HepG2 (cell line): ENCODE data around the gene BIRC5. TPM values are rescaled to one million over a fixed set of nuclear protein-coding genes. Genes with fewer than 3 reads are reported as not detected.

Experiments used
- ARID4A ChIP-seq: sonication (generic); formaldehyde crosslinking; IDR thresholded peaks from 2 replicates; pipeline ENCODE4 v1.5.0; 2020; ENCODE audit warnings: mild to moderate bottlenecking, missing genetic modification reagents, borderline replicate concordance
- BCL3 ChIP-seq: sonication (generic); formaldehyde crosslinking; IDR thresholded peaks from 2 replicates; pipeline ENCODE4 v1.5.1; 2020; ENCODE audit warnings: mild to moderate bottlenecking, missing genetic modification reagents, moderate library complexity
- CENPX ChIP-seq: sonication (generic); formaldehyde crosslinking; IDR thresholded peaks from 2 replicates; pipeline ENCODE4 v1.9.0; 2021; ENCODE audit warnings: mild to moderate bottlenecking, missing genetic modification reagents, moderate library complexity
- GPBP1L1 ChIP-seq: sonication (generic); formaldehyde crosslinking; IDR thresholded peaks from 2 replicates; pipeline ENCODE4 v1.5.0; 2020; ENCODE audit warnings: mild to moderate bottlenecking, missing genetic modification reagents
- NBN ChIP-seq: fragments of 450-650 bp; conservative IDR thresholded peaks from 2 replicates; pipeline ENCODE4 v1.6.1; 2017
- NR3C1 ChIP-seq: sonication (generic); formaldehyde crosslinking; IDR thresholded peaks from 2 replicates; pipeline ENCODE4 v1.4.0; 2020; ENCODE audit warnings: missing genetic modification reagents
- RELA ChIP-seq: sonication (generic); formaldehyde crosslinking; IDR thresholded peaks from 2 replicates; pipeline ENCODE4 v1.4.0; 2020; ENCODE audit warnings: missing genetic modification reagents
- ZBTB42 ChIP-seq: sonication (generic); formaldehyde crosslinking; IDR thresholded peaks from 2 replicates; pipeline ENCODE4 v1.5.0; 2020; ENCODE audit warnings: mild to moderate bottlenecking, missing genetic modification reagents
- ZNF546 ChIP-seq: sonication (generic); formaldehyde crosslinking; conservative IDR thresholded peaks from 2 replicates; pipeline ENCODE4 v1.8.1; 2023; ENCODE audit warnings: mild to moderate bottlenecking, missing genetic modification reagents
- ZNF678 ChIP-seq: sonication (generic); formaldehyde crosslinking; IDR thresholded peaks from 2 replicates; pipeline ENCODE4 v1.4.0; 2020; ENCODE audit warnings: mild to moderate bottlenecking, missing genetic modification reagents
- polyA plus RNA-seq, 8 experiments: library from polyadenylated mRNA; depleted of rRNA in 3 of 8; stranded (reverse) in 7 of 8; unstranded in 1 of 8; fragments of >200 nt; fragmentation: Illumina TruSeq in 4 of 8; extraction: Trizol in 4 of 8; gene quantifications; 2 replicates each; pipeline versions ENCODE4 v1.2.1 to v1.2.3, GENCODE V29; 2011 to 2016; ENCODE audit warnings: low read depth in 4 of 8, missing spikeins in 1 of 8, mixed read lengths in 1 of 8; ENCODE audit not compliant: insufficient read depth in 1 of 8
- total RNA-seq, 5 experiments: library from RNA; depleted of rRNA; stranded (reverse); fragments of >200 nt; fragmentation: Illumina TruSeq; extraction: Trizol; gene quantifications; 2 replicates each; pipeline ENCODE4 v1.2.3, GENCODE V29; 2016; ENCODE audit warnings: low read depth in 1 of 5
- TF ChIP-seq, protein P1 (sequence below): sonication (generic); formaldehyde crosslinking; IDR thresholded peaks from 2 replicates; pipeline ENCODE4 v1.4.0; 2020; ENCODE audit warnings: mild to moderate bottlenecking, missing genetic modification reagents
- TF ChIP-seq, protein P2 (sequence below), 2 experiments: fragments of 450-650 bp in 1 of 2; sonication (generic) in 1 of 2; formaldehyde crosslinking in 1 of 2; IDR thresholded peaks; 2 replicates each; pipeline versions ENCODE4 v1.6.1 to v1.8.0; 2016 to 2022; ENCODE audit warnings: antibody characterized with exemption in 1 of 2, mild to moderate bottlenecking in 1 of 2, missing genetic modification reagents in 1 of 2

The BIRC5 gene
- total and polyA plus RNA-seq, 2 of the 13 experiments (the other 11 are each of a cell fraction or from before 2014, with no cell fraction given), result 30.3 to 135 TPM

- peak; percentile 88; the same call in 1 of the 2 replicates for TF ChIP-seq BCL3 (CRISPR knock-in tag)
- TF ChIP-seq ARID4A (CRISPR knock-in tag), result peak; percentile 75; the same call in 1 of the 2 replicates
- TF ChIP-seq ZNF678 (CRISPR knock-in tag), result no peak; the same call in 1 of the 2 replicates
- no peak for TF ChIP-seq CENPX (CRISPR knock-in tag)
- no peak for TF ChIP-seq GPBP1L1 (CRISPR knock-in tag)
- TF ChIP-seq, protein P1, sequence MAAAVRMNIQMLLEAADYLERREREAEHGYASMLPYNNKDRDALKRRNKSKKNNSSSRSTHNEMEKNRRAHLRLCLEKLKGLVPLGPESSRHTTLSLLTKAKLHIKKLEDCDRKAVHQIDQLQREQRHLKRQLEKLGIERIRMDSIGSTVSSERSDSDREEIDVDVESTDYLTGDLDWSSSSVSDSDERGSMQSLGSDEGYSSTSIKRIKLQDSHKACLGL, result peak; percentile 24
- 0 out of 2 replicates have a peak, but pooled peaks have one; percentile 47 for TF ChIP-seq ZBTB42 (CRISPR knock-in tag)
- TF ChIP-seq NR3C1 (CRISPR knock-in tag), result no peak
- peak; percentile 47; the same call in 1 of the 2 replicates for TF ChIP-seq ZNF546 (CRISPR knock-in tag)
- TF ChIP-seq, protein P2, sequence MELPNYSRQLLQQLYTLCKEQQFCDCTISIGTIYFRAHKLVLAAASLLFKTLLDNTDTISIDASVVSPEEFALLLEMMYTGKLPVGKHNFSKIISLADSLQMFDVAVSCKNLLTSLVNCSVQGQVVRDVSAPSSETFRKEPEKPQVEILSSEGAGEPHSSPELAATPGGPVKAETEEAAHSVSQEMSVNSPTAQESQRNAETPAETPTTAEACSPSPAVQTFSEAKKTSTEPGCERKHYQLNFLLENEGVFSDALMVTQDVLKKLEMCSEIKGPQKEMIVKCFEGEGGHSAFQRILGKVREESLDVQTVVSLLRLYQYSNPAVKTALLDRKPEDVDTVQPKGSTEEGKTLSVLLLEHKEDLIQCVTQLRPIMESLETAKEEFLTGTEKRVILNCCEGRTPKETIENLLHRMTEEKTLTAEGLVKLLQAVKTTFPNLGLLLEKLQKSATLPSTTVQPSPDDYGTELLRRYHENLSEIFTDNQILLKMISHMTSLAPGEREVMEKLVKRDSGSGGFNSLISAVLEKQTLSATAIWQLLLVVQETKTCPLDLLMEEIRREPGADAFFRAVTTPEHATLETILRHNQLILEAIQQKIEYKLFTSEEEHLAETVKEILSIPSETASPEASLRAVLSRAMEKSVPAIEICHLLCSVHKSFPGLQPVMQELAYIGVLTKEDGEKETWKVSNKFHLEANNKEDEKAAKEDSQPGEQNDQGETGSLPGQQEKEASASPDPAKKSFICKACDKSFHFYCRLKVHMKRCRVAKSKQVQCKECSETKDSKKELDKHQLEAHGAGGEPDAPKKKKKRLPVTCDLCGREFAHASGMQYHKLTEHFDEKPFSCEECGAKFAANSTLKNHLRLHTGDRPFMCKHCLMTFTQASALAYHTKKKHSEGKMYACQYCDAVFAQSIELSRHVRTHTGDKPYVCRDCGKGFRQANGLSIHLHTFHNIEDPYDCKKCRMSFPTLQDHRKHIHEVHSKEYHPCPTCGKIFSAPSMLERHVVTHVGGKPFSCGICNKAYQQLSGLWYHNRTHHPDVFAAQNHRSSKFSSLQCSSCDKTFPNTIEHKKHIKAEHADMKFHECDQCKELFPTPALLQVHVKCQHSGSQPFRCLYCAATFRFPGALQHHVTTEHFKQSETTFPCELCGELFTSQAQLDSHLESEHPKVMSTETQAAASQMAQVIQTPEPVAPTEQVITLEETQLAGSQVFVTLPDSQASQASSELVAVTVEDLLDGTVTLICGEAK (IDR thresholded peaks at IDR 0.05), result no peak
- TF ChIP-seq, protein P2 (CRISPR knock-in tag; IDR thresholded peaks at IDR 0.05), result no peak
- no peak for TF ChIP-seq RELA (CRISPR knock-in tag)
- no peak for TF ChIP-seq NBN
Observed at GRCh38 chr17:78168242-78168902, 45.7 kb upstream of the BIRC5 start, which contains the start of gene SYNGR2 (continued).
